HG02642 (cell line): ENCODE results near the gene LYPD3.

Source experiments
- ATAC-seq: cut with Tn5 transposase; IDR thresholded peaks from one replicate; pipeline ENCODE4 v1.9.1; 2021; ENCODE audit warnings: mild to moderate bottlenecking; ENCODE audit not compliant: unreplicated experiment, poor library complexity

LYPD3 gene

DNA sequence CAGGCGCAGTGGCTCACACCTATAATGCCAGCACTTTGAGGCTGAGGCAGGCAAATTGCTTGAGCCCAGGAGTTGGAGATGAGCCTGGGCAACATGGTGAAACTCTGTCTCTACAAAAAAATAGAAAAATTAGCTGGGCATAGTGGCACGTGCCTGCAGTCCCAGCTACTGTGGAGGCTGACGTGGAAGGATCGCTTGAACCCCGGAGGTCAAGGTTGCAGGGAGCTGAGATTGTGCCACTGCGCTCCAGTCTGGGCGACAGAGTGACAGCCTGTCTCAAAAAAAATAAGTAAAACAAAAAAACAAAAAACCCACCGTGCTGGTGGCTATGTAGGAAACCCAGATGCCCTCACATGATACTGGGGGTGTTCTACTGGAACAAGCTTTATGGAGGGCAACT, 22.8 kb upstream of the LYPD3 start:
- ATAC-seq, result no peak

DNA sequence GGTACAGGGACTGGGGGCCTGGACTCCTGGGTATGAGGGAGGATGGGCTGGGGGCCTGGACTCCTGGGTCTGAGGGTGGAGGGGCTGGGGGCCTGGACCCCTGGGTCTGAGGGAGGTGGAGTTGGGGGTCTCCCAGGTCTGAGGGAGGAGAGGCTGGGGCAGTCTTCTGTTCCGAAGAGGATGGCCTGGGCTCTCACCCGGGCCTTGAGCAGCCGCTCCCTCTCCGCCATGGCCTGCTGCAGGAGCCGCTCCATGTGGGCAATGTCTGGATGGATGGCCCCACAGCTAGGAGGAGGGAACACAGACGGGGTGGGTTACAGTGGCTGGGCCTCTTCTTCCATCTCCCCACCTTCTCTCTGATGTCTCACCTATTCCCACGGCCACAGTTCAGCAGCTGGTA, 21.0 kb upstream of the LYPD3 start:
- ATAC-seq, result no peak

DNA sequence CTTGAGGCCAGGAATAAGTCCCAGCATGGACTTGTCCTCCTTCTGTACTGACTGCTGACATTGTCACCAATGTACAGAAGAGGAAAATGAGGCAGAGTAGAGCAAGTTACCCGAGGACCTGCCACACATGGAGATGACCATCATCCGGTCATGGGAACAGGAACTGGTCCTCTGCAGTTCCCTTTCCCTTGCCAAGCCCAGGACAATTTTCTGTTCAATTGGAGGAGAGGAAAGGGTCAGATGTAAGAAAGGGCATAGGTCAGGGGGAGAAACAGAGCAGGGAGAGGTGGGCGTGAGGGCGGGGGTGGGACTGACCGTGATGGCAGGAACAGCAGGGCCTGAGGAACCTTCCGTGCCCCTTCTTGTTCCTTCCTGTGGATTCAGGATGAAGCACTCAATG, 20.5 kb upstream of the LYPD3 start:
- no peak for ATAC-seq

DNA sequence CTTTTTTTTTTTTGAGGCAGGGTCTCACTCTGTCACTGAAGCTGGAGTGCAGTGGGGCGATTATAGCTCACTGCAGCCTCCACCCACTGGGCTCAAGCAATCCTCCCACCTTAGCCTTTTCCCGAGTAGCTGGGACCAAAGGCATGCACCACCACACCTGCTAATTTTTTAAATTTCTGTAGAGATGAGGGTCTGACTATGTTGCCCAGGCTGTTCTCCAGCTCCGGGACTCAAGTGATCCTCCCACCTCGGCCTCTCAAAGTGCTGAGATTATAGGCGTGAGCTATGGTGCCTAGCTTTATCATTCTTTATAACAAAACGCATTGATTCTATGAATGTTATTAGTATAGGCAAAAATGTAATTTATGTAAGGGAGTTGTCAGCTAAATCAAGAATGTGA, 17.9 kb upstream of the LYPD3 start:
- ATAC-seq, result no peak

DNA sequence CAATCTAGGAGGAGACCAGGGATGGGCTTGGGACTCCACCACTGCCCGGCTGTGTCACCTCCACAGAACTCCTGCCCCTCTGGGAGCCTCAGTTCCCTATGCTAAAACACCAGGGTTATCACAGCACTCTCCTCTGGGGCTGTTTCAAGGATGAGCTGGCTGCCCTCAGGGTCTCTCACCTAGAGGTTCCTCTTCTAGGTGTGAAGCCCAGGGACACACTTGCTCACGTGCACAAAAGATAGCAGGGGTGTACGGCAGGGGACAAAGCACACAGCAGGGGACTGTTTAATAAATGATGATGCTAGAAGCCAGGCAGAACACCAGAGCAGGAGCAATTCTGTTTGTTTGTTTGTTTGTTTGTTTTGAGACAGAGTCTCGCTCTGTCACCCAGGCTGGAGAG, 16.8 kb upstream of the LYPD3 start:
- no peak for ATAC-seq

DNA sequence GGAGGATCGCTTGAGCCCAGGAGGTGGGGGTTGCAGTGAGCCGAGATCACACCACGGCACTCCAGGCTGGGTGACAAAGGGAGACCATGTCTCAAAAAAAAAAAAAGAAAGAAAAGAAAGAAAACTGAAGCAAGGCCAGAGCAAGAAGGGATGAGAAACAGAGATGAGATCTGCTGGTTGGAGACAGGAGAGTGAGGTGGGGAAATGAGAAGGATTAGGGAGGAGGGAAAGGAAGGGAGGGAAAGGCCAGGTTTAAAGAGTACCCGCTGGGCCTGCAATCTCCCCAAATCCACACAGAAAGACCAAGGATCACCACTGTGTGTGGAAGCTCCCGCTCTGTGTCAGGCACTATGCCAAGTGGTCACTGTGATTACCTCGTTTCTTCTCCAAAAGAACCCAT, 16.3 kb upstream of the LYPD3 start:
- no peak for ATAC-seq

DNA sequence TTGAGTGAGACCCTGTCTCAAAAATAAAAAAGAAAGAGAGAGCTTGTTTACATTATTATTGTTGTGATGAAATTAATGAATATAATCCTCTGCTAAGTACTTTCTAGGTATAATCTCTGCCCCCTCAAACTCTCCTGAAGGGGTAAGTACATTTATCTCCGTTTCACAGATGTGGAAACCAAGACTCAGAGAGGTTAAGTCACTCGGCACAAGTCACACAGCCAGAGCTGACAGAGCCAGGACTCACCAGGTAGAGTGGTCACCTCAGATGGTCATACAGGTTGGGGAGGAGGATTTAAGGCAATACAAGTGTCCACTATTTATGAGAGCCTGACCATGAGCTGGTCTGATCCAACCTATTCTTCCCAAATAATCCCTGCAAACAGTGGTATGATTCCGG, 15.2 kb upstream of the LYPD3 start:
- ATAC-seq, result no peak

DNA sequence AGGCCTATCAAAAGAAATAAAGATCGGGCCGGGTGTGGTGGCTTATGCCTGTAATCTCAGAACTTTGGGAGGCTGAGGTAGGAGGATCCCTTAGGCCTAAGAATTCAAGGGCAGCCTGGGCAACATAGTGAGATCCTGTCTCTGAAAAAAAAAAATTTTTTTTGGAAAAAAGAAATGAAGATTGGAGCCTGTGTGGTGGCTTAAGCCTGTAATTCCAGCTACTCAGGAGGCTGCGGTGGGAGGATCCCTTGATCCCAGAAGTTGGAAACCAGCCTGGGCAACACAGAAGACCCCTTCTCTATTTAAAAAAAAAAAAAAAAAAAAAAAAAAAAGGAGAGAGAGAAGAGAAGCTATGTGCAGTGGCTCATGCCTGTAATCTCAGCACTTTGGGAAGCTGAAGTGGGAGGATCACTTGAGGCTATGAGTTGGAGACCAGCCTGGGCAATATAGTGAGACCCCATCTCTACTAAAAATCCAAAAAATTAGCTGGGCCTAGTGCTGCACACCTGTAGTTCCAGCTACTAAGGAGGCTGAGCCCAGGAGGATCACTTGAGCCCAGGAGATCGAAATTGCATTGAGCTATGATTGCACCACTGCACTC, 14.7 kb upstream of the LYPD3 start:
- no peak for ATAC-seq

DNA sequence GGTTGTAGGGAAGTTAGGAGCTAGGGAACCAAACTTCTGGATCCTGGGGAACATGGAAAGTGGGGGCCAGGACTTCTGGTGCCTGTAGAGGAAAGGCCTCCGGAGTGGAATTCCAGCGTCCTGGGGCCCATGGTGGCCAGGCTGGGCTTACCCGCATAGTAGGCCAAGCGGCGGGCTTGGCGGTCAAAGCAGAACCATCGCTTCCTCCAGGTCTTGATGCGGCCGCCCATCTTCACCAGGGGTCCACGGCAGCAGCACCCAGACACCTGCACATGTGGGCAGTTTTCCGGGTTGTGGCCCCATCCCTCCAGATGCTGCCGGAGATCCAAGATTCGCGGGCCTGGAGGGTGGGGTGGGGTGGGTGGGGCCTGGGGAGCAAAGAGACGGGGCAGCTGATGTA, 13.8 kb upstream of the LYPD3 start:
- no peak for ATAC-seq

DNA sequence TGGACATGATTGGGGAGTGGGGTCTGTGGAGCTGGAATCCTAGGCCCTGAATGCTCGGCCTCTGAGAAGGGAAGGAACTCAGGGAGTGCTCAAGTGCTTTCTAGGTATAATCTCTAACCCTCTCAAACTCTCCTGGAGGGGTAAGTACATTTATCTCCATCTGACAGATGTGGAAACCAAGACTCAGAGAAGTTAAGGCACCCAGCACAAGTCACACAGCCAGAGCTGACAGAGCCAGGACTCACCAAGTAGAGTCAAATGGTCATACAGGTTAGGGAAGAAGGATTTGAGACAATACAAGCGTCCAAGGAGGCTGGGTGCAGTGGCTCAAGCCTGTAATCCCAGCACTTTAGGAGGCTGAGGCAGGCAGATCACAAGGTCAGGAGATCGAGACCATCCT, 12.9 kb upstream of the LYPD3 start:
- ATAC-seq, result no peak

DNA sequence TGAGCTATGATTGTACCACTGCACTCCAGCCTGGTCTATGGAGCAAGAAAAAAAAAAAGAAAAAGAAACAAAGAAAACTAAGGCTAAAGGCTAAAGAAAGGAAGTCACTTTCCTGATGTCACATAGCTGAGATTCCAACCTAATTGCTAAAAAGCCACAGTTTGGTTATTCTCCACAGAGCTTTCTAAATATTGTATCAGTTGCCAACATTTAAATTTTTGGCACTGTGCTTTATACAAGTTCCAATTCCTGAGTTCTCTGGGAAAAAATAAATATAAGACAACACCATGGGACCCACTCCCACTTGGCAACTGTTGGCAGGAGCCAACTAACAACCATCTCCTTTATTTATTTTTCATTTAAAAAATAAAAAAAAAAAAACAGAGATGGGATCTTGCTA, 11.2 kb upstream of the LYPD3 start:
- ATAC-seq, result no peak

DNA sequence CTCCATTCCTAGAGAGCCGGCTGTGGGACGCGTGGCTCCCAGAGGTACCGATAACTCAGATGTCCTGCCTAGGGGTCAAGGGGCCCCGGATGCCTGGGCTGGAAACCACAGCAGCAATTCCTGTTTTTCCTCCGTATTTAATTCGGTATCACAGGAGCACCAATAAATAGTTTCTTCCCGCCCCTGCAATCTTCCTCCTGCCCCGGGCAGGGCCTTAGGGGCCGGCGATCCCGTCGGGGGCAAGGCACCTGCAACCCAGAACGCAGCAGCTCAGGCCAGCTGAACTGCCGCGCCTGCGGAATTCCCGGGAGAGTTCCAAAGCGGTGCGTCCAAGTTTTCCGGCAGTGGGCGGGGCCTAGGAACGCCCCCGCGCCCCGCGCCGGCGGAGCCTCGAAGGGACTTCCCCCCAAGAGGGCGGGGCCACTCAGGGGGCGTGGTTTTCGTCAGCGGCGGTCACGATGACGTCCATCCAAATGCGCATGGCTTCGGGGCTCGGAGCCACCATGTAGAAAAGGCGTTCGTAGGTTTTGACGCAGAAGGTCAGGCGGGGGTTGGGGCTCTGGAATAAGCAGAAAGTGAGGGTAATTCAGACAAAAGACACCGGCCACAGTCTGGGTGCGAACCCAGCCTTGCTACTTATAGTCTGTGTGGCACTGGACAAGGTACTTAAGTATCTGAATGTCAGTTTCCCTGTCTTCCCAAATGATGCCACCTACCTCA, 9.7 kb upstream of the LYPD3 start:
- ATAC-seq, result peak; percentile 75

DNA sequence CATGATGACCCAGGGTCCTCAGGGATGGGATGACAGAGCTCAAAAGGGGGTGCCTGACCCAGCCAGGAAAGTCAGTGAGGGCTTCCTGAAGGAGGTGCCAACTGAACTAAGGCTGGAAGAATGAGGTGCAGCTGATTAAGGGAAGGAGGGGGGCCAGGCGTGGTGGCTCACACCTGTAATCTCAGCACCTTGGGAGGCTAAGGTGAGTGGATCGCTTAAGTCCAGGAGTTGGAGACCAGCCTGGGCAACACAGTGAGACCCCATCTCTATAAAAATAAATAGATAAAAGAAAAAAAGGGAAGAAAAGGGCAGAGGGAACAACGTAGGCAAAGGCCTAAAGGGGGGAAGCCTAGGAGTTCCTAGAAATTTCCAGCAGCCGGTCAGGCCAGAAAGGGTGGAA, 9.1 kb upstream of the LYPD3 start:
- no peak for ATAC-seq

DNA sequence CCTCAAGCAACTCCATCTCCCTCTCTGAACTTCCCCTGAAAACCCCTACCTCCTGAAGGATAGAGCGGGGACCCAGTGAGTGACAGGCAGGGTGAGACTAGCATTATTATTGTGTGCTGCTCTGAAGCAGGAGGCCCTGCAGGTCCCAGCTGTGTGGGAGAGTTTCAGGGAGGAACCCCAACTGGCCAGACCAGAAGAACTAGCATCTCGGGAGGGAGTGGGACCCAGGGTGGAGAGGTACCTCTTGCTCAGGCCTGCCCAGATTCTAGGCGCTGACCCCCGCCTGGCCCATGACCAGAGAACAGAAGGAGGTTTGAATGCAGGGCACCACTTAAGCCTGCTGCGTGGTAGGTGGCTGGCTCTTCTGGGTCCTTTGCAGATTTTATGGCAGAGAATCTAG, 5.7 kb upstream of the LYPD3 start:
- no peak for ATAC-seq

DNA sequence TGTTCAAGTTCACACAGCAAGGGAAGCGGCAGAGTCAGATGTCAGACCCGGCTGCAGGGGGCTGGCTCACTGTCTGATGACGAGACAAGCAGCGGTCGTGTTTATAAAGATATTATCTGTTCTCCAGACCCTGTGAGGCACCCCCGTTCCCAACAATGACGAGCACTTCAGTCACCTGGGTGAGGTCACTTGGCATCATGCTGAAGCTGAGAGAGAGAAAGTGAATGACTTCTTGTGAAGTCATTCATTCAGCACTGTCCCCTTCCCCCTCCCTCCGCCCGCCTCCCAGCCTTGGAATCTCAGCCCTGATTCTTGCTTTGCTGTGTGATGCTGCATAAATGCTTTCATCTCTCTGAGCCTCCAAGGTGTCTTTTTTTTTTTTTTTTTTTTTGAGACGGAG, 4.9 kb upstream of the LYPD3 start:
- ATAC-seq, result no peak

DNA sequence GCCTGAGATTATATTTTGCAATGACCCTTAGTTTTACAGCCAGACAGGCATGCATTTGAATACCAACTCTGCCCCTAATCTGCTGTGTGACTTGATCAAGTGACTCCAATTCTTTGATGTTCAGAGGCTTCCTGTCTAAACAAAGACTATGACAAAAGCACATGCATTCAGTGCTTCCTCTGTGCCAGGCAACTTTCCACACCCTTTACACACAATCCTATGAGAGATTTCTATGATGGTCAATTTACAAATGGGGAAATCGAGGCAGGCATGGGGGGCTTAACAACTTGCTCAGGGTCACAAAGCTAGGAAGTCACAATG, 3.7 kb upstream of the LYPD3 start:
- no peak for ATAC-seq

DNA sequence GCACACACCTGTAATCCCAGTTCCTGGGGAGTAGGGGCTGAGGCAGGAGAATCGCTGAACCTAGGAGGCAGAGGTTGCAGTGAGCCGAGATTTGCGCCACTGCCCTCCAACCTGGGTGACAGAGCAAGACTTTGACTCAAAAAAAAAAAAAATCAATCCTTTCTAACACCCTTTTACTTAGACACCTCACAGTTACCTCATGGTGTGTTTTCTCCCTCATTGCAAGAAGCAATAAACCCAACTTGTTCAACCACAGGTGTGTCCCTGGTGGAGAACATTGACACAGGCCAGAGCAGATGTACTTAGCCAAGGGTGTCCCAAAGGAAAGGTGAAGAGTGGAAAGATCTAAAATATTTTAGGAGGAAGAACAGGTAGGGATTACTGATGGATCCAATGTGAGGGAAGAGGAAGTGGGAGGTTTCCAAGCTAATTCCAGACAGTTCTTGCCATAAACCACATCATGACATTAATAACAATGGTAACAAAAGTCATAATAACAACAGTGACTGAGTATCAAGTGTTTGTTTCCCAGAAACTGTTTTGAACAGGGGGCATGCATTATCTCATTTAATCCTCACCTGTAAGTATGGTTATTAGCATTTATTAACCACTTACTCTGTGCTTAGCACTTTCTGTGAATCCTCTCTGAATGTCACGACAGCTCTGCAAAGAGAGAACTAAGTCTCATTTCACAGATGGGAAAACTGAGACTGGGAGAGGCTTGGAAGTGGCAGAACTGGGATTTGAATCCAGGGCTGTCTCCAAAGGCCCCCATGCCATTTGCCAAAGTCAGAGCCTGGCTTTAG, 3.1 kb upstream of the LYPD3 start:
- ATAC-seq, result no peak

DNA sequence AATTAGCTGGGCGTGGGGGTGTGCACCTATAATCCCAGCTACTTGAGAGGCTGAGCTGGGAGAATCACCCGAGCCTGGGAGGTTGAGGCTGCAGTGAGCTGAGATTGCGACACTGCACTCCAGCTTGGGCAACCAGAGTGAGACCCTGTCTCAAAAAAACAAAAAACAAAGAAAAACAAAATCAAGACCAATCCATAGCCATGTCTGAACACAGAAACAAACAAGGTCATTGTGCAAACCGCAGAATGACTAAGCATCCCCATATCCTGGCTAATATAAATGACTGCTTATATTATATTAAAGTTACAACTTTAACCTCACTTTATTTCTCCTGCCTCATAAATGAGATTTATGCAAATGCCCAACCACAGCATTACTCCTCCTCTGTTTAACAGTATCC, 2.3 kb upstream of the LYPD3 start:
- ATAC-seq, result no peak

DNA sequence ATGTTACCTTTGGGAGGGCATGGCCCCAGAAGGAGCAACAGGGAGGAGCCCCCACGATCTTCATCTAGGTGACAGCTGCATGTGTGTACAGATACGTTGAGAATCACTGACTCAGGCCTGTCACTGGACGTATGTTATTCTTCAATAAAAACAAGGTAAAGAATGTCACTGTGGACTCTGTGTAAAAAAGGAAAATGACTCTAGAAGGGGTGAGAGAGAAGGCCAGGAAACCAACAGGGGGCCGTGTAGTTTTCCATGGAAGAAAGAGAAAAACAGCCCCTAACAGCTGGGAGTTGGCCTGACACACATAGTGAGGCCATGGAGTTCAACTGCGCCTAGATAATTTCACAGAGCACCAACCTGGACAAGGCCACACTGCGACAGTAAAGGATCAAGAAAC, 1.9 kb upstream of the LYPD3 start:
- no peak for ATAC-seq

DNA sequence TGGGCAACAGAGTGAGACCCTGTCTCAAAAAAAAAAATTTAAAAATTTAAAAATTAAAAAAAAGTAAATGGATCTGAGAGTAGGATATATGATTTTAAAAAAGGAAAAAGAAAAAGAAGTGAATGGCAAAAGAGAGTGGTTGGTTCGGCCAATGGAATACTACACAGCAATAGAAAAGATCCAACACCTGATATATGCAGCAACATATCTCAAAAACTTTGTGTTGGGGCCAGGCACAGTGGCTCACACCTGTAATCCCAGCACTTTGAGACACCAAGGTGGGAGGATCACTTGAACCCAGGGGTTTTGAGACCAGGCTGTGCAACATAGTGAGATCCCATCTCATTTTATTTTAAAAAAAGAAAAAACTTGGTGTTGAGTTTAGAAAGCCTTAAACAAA, 1.4 kb upstream of the LYPD3 start:
- ATAC-seq, result no peak

DNA sequence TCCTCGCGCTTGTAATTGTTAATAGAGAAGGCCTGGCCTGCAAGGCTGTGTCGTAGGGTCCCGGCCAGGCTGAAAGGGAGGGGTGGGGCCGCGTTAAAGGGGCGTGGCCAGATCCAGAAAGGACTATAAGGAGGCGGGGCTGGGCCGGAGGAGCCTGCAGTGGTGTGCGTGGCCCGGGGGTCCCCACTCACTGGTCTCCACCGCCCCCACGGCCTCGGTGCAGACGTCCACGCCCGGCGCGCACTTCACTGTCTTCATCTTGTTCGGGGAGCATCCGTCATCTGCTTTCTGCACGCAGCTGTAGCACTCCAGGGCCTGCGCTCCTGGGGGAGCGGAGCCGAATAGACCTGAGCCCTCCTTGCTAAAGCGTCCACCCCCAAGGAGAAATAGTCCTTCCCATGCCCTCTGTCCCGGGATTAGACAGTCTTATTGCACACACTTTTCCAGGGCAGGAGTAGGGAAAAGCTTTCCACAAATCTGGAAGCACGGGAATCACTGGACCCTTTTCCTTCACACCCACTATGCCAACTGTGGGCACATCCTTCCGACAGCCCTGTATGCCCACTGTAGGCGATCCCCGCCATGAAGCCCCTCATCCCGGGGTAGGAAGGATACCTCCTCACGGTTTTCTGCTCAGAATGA, 1.2 kb downstream of the LYPD3 start:
- ATAC-seq, result peak; percentile 38
